ENCODE results near the gene ACSL3.

DNA sequence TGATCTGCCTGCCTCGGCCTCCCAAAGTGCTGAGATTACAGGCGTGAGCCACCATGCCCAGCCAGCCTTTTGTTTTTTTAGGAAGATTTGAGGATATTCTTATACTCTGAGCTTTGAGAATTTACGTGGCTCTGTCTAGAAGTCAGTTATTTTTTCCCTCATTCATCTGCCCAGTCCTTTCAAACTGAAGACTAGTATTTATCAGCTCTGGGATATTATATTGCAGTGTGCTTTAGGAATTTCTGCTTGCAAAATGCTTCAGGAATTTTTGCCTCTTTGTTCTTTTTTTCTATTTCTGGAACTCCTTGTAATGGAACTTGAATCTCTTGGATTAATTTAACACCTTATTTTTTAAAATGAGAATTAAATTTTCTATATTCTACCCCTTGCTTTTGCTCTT lies 22.6 kb downstream of the ACSL3 start:
- TF ChIP-seq, protein P1, sequence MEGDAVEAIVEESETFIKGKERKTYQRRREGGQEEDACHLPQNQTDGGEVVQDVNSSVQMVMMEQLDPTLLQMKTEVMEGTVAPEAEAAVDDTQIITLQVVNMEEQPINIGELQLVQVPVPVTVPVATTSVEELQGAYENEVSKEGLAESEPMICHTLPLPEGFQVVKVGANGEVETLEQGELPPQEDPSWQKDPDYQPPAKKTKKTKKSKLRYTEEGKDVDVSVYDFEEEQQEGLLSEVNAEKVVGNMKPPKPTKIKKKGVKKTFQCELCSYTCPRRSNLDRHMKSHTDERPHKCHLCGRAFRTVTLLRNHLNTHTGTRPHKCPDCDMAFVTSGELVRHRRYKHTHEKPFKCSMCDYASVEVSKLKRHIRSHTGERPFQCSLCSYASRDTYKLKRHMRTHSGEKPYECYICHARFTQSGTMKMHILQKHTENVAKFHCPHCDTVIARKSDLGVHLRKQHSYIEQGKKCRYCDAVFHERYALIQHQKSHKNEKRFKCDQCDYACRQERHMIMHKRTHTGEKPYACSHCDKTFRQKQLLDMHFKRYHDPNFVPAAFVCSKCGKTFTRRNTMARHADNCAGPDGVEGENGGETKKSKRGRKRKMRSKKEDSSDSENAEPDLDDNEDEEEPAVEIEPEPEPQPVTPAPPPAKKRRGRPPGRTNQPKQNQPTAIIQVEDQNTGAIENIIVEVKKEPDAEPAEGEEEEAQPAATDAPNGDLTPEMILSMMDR (IDR thresholded peaks at IDR 0.05): no peak
- TF ChIP-seq POLR2AphosphoS5 (IDR thresholded peaks at IDR 0.05; ENCODE audit: low read depth, low read length): no peak

Measured in Panc1 (cell line).